G401 (cell line): ENCODE data around the gene FBRSL1. TPM values are rescaled to one million over a fixed set of nuclear protein-coding genes. Genes with fewer than 3 reads are reported as not detected.
"Not testable (repeated sequence)": the region's sequence is repeated elsewhere in the genome, so short reads cannot be mapped to it uniquely, and the experiment has no call there.

Experiments used
- DNase-seq: peaks from one replicate; pipeline ENCODE4 v3.0.0-alpha.2; 2015; ENCODE audit warnings: low spot score
- in situ Hi-C: cut with HindIII; loops from 2 replicates; pipeline ENCODE4 v1.10.0; 2016; ENCODE audit warnings: low sequenced_read_pairs, mixed read lengths
- total RNA-seq: library from RNA; depleted of rRNA; stranded (reverse); fragments of >200 nt; shearing (Covaris generic); gene quantifications from 2 replicates; pipeline ENCODE4 v1.2.3, GENCODE V29; 2014

The FBRSL1 gene
- total RNA-seq, 1 experiment from 2014 or later = 9.5 TPM

GRCh38 chr12:132466241-132467201 lies 23.4 kb upstream of the FBRSL1 start:
- no peak for DNase-seq
- in situ Hi-C loops = no loop called here

DNA sequence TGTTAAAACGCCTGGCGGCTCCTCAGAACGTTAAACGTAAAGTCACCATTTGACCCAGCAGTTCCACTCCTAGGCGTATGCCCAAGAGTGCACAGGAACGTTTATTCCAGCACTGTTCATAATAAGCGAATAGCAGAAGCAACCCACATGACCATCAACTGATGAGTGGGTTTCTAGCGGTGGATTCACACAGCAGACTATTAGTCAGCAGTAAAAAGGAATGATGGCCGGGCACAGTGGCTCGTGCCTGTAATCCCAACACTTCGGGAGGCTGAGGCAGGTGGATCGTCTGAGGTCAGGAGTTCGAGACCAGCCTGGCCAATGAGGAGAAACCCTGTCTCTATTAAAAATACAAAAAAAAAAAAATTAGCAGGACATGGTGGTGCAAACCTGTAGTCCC lies 22.4 kb upstream of the FBRSL1 start:
- in situ Hi-C loops = no loop called here
- no peak for DNase-seq

- DNase-seq = no peak
- in situ Hi-C loops = no loop called here
Measured at GRCh38 chr12:132469423-132469822, 20.5 kb upstream of the FBRSL1 start.

- in situ Hi-C loops = no loop called here
- DNase-seq = no peak
Measured at GRCh38 chr12:132470397-132470796, 19.6 kb upstream of the FBRSL1 start.

DNA sequence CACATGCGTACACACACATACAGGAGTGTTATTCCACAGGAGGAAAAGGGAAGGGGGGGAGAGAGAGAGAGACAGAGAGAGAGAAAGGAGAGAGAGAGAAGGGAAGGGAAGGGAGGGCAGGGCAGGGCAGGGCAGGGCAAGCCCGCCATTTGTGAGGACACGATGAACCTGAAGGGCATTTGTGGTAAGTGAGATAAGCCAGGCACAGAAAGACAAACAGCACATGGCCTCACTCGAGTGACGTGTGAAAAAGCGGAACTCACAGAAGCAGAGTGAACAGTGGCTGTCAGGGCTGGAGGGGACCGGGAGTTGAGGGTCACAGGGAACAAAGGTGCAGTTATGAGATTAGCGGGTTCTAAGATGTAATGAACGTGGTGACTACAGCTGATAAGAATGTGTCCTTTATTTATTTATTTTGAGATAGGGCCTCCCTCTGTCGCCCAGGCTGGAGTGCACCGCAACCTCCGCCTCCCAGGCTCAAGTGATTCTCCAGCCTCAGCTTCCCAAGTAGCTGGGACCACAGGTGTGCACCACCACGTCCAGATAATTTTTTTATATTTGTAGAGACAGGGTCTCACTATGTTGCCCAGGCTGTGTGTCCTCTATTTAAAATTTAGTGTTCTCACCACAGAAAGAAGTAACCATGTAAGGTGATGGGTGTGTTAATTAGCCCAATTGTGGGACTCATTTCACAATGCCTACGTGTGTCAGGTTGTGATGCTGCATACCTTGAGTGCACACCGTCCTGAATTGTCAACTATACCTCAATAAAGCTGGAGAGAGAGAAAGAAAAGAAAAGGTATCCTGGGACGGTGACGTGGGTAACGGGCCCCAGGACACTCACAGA lies 18.7 kb upstream of the FBRSL1 start:
- in situ Hi-C loops = no loop called here
- DNase-seq = no peak

DNA sequence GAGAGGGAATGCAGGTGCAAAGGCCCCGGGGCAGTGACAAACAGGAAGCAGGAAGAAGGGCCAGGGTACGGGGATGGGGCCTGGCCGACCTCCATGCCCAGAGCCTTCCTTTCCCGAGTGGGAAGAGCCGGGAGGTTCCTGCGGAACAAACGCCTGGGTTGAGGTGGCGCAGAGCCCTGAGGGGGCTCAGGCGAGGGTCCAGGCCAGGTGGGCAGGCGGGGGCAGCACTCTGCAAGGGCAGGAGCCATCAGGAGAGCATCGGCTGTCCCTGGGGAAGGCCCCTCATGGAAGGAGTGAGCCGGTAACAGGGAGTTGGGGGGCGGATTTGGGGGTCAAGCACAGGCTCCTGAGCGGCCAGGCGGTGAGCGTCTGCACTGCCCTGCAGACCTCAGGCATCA lies 18.1 kb upstream of the FBRSL1 start:
- in situ Hi-C loops = no loop called here
- no peak for DNase-seq

- no peak for DNase-seq
- in situ Hi-C loops = no loop called here
Measured at GRCh38 chr12:132472386-132472785, 17.6 kb upstream of the FBRSL1 start.

DNA sequence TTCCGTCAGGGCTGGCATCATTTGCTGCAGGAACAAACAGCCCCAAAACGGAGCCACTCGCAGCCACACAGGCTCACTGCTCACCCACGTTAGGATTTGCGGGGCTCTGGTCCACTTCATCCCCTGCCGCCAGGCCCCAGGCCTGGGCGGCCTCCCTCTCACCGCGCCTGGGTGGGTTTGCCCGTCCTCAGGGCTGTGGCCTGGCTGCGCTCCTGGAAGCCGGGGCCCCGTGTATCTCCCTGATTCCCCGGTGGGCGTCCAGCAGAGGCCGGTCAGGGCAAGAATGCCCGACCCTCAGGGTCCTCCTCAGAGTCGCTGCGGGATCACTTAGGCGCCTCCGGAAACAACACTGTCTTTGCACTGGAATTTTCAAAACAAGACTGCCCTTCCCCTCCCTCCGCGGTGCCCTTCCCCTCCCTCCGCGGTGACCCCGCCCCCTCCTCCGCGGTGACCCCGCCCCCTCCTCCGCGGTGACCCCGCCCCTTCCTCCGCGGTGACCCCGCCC lies 15.7 kb upstream of the FBRSL1 start:
- DNase-seq = no peak
- in situ Hi-C loops = no loop called here

- DNase-seq, in situ Hi-C loops: not testable (repeated sequence)
Measured at GRCh38 chr12:132474799-132475303, 15.1 kb upstream of the FBRSL1 start.

GRCh38 chr12:132475304-132476037 lies 14.5 kb upstream of the FBRSL1 start:
- in situ Hi-C loops = no loop called here

DNA sequence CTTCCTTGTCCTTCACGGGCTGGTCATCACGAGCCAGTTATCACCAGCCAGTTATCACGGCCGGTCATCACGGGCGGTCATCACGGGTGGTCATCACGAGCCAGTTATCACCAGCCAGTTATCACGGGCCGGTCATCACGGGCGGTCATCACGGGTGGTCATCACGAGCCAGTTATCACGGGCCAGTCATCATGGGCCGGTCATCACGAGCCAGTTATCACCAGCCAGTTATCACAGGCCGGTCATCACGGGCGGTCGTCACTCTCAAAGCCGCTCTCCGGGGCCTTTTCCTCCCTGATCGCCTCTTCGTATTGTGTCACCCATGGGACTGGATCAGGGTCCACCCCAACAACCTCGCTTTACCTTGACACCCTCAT lies 13.9 kb upstream of the FBRSL1 start:
- no peak for DNase-seq
- in situ Hi-C loops = no loop called here

More at GRCh38 chr12:132475304-132476037, 14.5 kb upstream of the FBRSL1 start:
- DNase-seq = no peak

- in situ Hi-C loops = no loop called here
- DNase-seq = no peak
Measured at GRCh38 chr12:132476421-132476820, 13.5 kb upstream of the FBRSL1 start.

- DNase-seq = no peak
- in situ Hi-C loops = no loop called here
Measured at GRCh38 chr12:132477017-132477702, 12.8 kb upstream of the FBRSL1 start.

DNA sequence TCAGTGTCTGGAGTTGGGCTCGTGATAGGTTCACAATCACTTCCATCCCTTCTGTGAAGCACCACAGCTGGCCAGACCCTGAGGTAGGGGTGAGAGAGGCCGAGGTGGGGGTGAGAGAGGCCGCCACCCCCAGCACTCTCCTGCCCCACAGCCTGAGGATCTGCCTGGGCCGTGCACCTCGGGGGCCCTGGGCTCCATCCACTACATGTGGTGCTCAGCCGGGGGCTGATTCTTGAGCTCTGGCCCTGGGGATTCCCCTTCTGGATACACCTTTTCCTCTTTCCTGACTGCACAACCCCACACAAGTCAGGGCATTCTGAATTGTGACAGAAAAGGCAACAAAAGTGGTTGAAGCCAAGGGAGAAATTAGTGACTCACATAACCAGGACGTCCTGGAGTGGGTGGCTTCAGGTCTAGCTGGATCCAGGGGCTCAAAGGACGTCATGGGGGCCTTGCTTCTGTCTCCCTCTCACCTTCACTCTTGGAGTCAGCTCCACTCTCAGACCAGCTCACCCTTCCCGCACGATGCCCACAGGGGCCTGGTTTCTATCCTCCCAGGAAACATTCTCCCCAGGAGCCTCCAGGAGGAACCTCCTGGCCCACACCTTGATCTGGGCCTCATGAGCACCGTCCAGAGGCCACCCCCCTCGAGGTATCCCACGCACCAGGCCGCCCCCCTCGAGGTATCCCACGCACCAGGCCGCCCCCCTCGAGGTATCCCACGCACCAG lies 12.1 kb upstream of the FBRSL1 start:
- in situ Hi-C loops = no loop called here
- DNase-seq = no peak

DNA sequence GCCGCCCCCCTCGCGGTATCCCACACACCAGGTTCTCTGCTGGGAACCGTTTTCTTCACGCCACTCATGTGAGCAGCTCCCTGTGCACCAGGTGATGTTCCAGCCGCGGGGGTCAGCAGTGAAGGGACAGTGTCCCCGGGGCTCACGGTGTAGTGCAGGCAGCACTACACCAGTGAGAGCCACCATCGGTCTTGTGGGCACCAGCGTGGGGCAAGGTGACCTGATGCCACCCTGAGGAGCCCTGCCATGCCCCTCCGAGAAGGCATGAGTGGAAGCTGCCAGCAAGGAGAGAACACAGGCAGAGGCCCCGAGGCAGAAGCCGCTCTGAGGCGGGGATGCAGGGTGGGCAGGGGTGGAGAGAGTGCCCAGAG lies 11.5 kb upstream of the FBRSL1 start:
- DNase-seq = no peak
- in situ Hi-C loops = no loop called here

DNA sequence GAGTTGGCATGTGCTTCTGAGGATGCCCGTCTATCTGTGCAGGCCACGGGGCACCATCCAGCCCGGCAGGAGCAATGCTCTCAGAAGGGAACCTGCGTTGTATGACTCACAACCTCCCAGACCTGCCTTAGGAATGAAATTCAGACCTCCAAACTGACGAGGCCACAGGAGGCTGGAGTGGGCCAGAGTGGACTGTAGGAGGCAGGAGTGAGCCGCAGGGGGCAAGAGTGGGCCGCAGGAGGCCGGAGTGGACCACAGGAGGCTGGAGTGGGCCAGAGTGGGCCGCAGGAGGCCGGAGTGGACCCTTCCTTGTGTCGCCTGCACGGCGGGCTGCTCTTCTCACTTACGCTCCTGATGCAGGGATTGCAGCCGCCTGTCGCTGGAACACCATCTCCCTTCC lies 11.1 kb upstream of the FBRSL1 start:
- in situ Hi-C loops = no loop called here
- no peak for DNase-seq

DNA sequence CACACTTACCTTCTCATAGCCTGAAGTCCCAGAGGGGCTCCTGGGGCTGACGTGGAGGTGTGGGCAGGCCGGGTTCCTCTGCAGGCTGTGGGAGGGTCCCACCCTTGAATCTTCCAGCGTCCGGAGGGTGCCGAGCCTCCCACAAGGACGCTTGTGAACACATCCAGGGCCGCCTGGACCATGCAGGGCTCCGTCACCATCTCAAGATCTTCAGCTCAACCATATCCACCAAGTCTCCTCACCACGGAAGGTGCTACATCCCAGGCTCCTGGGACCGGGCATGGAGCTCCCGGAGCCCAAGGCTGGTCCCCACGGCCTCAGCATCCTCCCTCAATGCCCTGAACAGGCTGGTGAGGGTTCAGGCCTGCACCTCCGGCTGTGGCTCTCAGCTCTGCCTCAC lies 10.7 kb upstream of the FBRSL1 start:
- in situ Hi-C loops = no loop called here
- DNase-seq = no peak
